CD4-positive, alpha-beta T cell treated with Interleukin-17A for 4 hours (primary cell): ENCODE measurements around the gene PCDHGB2.
A peak's percentile ranks its signal among the peaks of the same experiment; 100 is the strongest.
"Not testable (repeated sequence)": the region's sequence is repeated elsewhere in the genome, so short reads cannot be mapped to it uniquely, and the experiment has no call there.

Experiments used
- DNase-seq: peaks from one replicate; pipeline ENCODE4 v3.0.0-alpha.2; 2020; ENCODE audit warnings: mixed read lengths

Gene PCDHGB2

GRCh38 chr5:141387557-141388311, 27.9 kb downstream of the PCDHGB2 start, which contains the start of gene PCDHGB4:
TSS of gene PCDHGB4 (plus strand) at chr5:141387698. CDS start at chr5:141387885, 187 bp downstream.
- DNase-seq: peak; percentile 37

GRCh38 chr5:141388661-141389060, 28.9 kb downstream of the PCDHGB2 start:
- DNase-seq: no peak

- no peak for DNase-seq
Measured at GRCh38 chr5:141389153-141390042, 29.6 kb downstream of the PCDHGB2 start.

- no peak for DNase-seq
Measured at GRCh38 chr5:141392429-141393198, 32.8 kb downstream of the PCDHGB2 start, which contains the start of gene PCDHGA8. TSS of gene PCDHGA8 (plus strand) at chr5:141392633. CDS start at chr5:141392814, 181 bp downstream.

- DNase-seq: no peak
Measured at GRCh38 chr5:141393267-141393666, 33.5 kb downstream of the PCDHGB2 start.

- not testable (repeated sequence) for DNase-seq
Measured at GRCh38 chr5:141394401-141395187, 34.8 kb downstream of the PCDHGB2 start.

- peak; percentile 44 for DNase-seq
Measured at GRCh38 chr5:141397756-141398551, 38.2 kb downstream of the PCDHGB2 start, which contains the start of gene PCDHGB5. TSS of gene PCDHGB5 (plus strand) at chr5:141397947. CDS start at chr5:141398128, 181 bp downstream.

- no peak for DNase-seq
Measured at GRCh38 chr5:141398608-141399007, 38.8 kb downstream of the PCDHGB2 start.

- DNase-seq: no peak
Measured at GRCh38 chr5:141399555-141400258, 39.9 kb downstream of the PCDHGB2 start.

GRCh38 chr5:141402553-141403243, 42.9 kb downstream of the PCDHGB2 start, which contains the start of gene PCDHGA9:
TSS of gene PCDHGA9 (plus strand) at chr5:141402778. CDS start at chr5:141402953, 175 bp downstream.
- DNase-seq: no peak

- no peak for DNase-seq
Measured at GRCh38 chr5:141403387-141403786, 43.6 kb downstream of the PCDHGB2 start.

- peak; percentile 47 for DNase-seq
Measured at GRCh38 chr5:141407790-141408505, 48.2 kb downstream of the PCDHGB2 start, which contains the start of gene PCDHGB6. TSS of gene PCDHGB6 (plus strand) at chr5:141408021. CDS start at chr5:141408203, 182 bp downstream.

- no peak for DNase-seq
Measured at GRCh38 chr5:141409598-141410306, 50.0 kb downstream of the PCDHGB2 start.

GRCh38 chr5:141411575-141411974, 51.8 kb downstream of the PCDHGB2 start:
- DNase-seq: no peak
